HEK293 (cell line): ENCODE data around the gene NTF4.

ENCODE experiments used
- GLI2 ChIP-seq: fragments of 450-650 bp; formaldehyde crosslinking; IDR thresholded peaks from 2 replicates; pipeline ENCODE4; 2017; ENCODE audit warnings: missing biosample characterization, missing genetic modification characterization, low read depth, borderline replicate concordance
- GLIS2 ChIP-seq: fragments of 450-650 bp; formaldehyde crosslinking; IDR thresholded peaks from 2 replicates; pipeline ENCODE4 v1.5.1; 2016; ENCODE audit warnings: missing biosample characterization, missing genetic modification characterization
- PRDM1 ChIP-seq: fragments of 450-650 bp; formaldehyde crosslinking; IDR thresholded peaks from 2 replicates; pipeline ENCODE4; 2016; ENCODE audit warnings: missing biosample characterization, missing genetic modification characterization
- SP7 ChIP-seq: fragments of 450-650 bp; formaldehyde crosslinking; IDR thresholded peaks from 2 replicates; pipeline ENCODE4 v1.5.1; 2016; ENCODE audit warnings: missing biosample characterization, missing genetic modification characterization
- WT1 ChIP-seq: fragments of 450-650 bp; formaldehyde crosslinking; IDR thresholded peaks from 2 replicates; pipeline ENCODE4 v1.5.1; 2016; ENCODE audit warnings: missing biosample characterization, missing genetic modification characterization
- ZBTB17 ChIP-seq: fragments of 450-650 bp; formaldehyde crosslinking; IDR thresholded peaks from 2 replicates; pipeline ENCODE4 v1.5.1; 2016; ENCODE audit warnings: missing biosample characterization, missing genetic modification characterization
- ZBTB7A ChIP-seq: fragments of 450-650 bp; formaldehyde crosslinking; IDR thresholded peaks from 2 replicates; pipeline ENCODE4 v1.5.1; 2016; ENCODE audit warnings: low read depth, missing biosample characterization, missing genetic modification characterization
- ZFP37 ChIP-seq: fragments of 450-650 bp; formaldehyde crosslinking; IDR thresholded peaks from 2 replicates; pipeline ENCODE4 v1.5.1; 2016; ENCODE audit warnings: missing biosample characterization, missing genetic modification characterization
- ZNF138 ChIP-seq: fragments of 450-650 bp; formaldehyde crosslinking; IDR thresholded peaks from 2 replicates; pipeline ENCODE4 v1.5.1; 2016; ENCODE audit warnings: missing biosample characterization, missing genetic modification characterization, borderline replicate concordance
- ZNF140 ChIP-seq: fragments of 450-650 bp; formaldehyde crosslinking; IDR thresholded peaks from 2 replicates; pipeline ENCODE4 v1.5.1; 2016; ENCODE audit warnings: missing biosample characterization, missing genetic modification characterization
- ZNF16 ChIP-seq: fragments of 450-650 bp; formaldehyde crosslinking; IDR thresholded peaks from 2 replicates; pipeline ENCODE4 v1.5.1; 2016; ENCODE audit warnings: low read depth, missing biosample characterization, missing genetic modification characterization
- ZNF202 ChIP-seq: fragments of 450-650 bp; formaldehyde crosslinking; IDR thresholded peaks from 2 replicates; pipeline ENCODE4 v1.5.1; 2016; ENCODE audit warnings: missing biosample characterization, missing genetic modification characterization, borderline replicate concordance
- ZNF311 ChIP-seq: fragments of 450-650 bp; formaldehyde crosslinking; IDR thresholded peaks from 2 replicates; pipeline ENCODE4 v1.5.1; 2017; ENCODE audit warnings: missing biosample characterization, missing genetic modification characterization, borderline replicate concordance
- ZNF404 ChIP-seq: fragments of 450-650 bp; formaldehyde crosslinking; IDR thresholded peaks from 2 replicates; pipeline ENCODE4 v1.5.1; 2017; ENCODE audit warnings: missing biosample characterization, missing genetic modification characterization
- ZNF473 ChIP-seq: fragments of 450-650 bp; formaldehyde crosslinking; IDR thresholded peaks from 2 replicates; pipeline ENCODE4 v1.5.1; 2017; ENCODE audit warnings: missing biosample characterization, missing genetic modification characterization
- ZNF585B ChIP-seq: fragments of 450-650 bp; formaldehyde crosslinking; IDR thresholded peaks from 2 replicates; pipeline ENCODE4 v1.5.1; 2016; ENCODE audit warnings: missing biosample characterization, missing genetic modification characterization
- ZNF777 ChIP-seq: fragments of 450-650 bp; formaldehyde crosslinking; IDR thresholded peaks from 2 replicates; pipeline ENCODE4 v1.5.1; 2017; ENCODE audit warnings: missing biosample characterization, missing genetic modification characterization, borderline replicate concordance
- ZNF785 ChIP-seq: fragments of 450-650 bp; formaldehyde crosslinking; IDR thresholded peaks from 2 replicates; pipeline ENCODE4 v1.5.1; 2016; ENCODE audit warnings: missing biosample characterization, missing genetic modification characterization
- ZNF791 ChIP-seq: fragments of 450-650 bp; formaldehyde crosslinking; IDR thresholded peaks from 2 replicates; pipeline ENCODE4 v1.5.1; 2016; ENCODE audit warnings: missing biosample characterization, missing genetic modification characterization
- ZNF830 ChIP-seq: fragments of 450-650 bp; IDR thresholded peaks from 2 replicates; pipeline ENCODE4 v1.5.0; 2018; ENCODE audit warnings: missing biosample characterization, missing genetic modification characterization, low read depth, mild to moderate bottlenecking, moderate library complexity
- ZSCAN30 ChIP-seq: fragments of 450-650 bp; IDR thresholded peaks from 2 replicates; pipeline ENCODE4 v1.5.1; 2018; ENCODE audit warnings: missing biosample characterization, mild to moderate bottlenecking, missing genetic modification characterization, moderate library complexity
- TF ChIP-seq, protein P1 (sequence below): fragments of 450-650 bp; formaldehyde crosslinking; conservative IDR thresholded peaks from 2 replicates; pipeline ENCODE4 v1.5.1; 2016; ENCODE audit warnings: low read depth, missing biosample characterization, missing genetic modification characterization
- TF ChIP-seq, protein P2 (sequence below): fragments of 450-650 bp; formaldehyde crosslinking; IDR thresholded peaks from 2 replicates; pipeline ENCODE4 v1.5.1; 2016; ENCODE audit warnings: missing biosample characterization, missing genetic modification characterization
- TF ChIP-seq, protein P3 (sequence below): fragments of 450-650 bp; formaldehyde crosslinking; IDR thresholded peaks from 2 replicates; pipeline ENCODE4 v1.5.1; 2016; ENCODE audit warnings: missing biosample characterization, missing genetic modification characterization, low read depth
- TF ChIP-seq, protein P4 (sequence below): fragments of 450-650 bp; formaldehyde crosslinking; IDR thresholded peaks from 2 replicates; pipeline ENCODE4 v1.5.1; 2016; ENCODE audit warnings: missing biosample characterization, missing genetic modification characterization
- TF ChIP-seq, protein P5 (sequence below): fragments of 450-650 bp; formaldehyde crosslinking; IDR thresholded peaks from 2 replicates; pipeline ENCODE4 v1.5.0; 2017; ENCODE audit warnings: missing biosample characterization, missing genetic modification characterization, borderline replicate concordance

The NTF4 gene

DNA sequence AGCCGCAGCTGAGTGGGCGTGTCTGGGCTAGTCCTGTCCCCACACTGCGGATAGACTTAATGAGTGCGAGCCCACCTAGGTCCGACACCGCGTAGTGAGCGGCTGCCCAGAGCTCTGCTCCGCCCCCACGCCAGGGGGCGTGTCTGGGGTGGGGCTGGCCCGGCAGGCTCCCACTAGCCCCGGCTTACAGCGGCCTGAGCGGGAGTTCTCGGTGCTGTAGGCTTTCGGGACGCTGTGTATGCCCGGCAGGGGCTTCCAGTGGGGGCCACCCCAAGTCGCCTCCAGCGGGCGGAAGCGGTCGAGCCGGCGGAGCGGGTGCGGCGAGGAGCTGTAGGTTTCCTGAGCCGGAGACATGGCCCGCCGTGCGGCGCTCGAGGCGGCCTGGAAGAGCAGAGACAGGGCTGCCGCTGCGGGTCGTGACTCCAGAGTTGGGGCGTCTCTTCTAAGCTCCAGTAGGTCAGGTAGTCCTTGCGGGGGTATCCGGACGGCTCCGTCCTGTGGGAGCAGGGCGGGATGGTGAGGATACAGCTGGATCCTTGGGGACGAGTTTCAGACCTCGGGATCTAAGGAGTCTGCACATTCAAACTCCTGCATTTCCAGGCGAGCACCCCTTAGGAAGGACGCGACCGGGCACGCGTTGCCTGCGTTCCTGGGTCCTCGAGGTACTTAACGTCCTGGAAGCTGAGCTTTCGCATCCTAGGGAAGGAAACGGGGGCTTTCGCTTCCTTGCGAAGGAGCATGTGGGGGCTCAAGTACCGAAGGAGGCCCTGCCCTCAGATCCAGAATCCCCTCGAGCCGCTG, 8.3 kb downstream of the NTF4 start (continued):
- TF ChIP-seq, protein P1, sequence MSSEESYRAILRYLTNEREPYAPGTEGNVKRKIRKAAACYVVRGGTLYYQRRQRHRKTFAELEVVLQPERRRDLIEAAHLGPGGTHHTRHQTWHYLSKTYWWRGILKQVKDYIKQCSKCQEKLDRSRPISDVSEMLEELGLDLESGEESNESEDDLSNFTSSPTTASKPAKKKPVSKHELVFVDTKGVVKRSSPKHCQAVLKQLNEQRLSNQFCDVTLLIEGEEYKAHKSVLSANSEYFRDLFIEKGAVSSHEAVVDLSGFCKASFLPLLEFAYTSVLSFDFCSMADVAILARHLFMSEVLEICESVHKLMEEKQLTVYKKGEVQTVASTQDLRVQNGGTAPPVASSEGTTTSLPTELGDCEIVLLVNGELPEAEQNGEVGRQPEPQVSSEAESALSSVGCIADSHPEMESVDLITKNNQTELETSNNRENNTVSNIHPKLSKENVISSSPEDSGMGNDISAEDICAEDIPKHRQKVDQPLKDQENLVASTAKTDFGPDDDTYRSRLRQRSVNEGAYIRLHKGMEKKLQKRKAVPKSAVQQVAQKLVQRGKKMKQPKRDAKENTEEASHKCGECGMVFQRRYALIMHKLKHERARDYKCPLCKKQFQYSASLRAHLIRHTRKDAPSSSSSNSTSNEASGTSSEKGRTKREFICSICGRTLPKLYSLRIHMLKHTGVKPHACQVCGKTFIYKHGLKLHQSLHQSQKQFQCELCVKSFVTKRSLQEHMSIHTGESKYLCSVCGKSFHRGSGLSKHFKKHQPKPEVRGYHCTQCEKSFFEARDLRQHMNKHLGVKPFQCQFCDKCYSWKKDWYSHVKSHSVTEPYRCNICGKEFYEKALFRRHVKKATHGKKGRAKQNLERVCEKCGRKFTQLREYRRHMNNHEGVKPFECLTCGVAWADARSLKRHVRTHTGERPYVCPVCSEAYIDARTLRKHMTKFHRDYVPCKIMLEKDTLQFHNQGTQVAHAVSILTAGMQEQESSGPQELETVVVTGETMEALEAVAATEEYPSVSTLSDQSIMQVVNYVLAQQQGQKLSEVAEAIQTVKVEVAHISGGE, result peak; percentile 32; the same call in 1 of the 2 replicates
- TF ChIP-seq ZNF473 (tag by site-specific recombination) (no peak), ZNF791 (no peak), ZNF16 (tag by site-specific recombination) (no peak), SP7 (tag by site-specific recombination) (no peak; the same call in 1 of the 2 replicates), ZNF140 (no peak), ZNF404 (tag by site-specific recombination) (no peak), ZSCAN30 (tag by site-specific recombination) (no peak), ZNF311 (tag by site-specific recombination) (no peak), ZNF202 (tag by site-specific recombination) (no peak), GLIS2 (peak; percentile 96), GLI2 (tag by site-specific recombination) (no peak), WT1 (tag by site-specific recombination) (no peak), ZNF830 (no peak), ZBTB17 (peak; percentile 51), ZNF585B (tag by site-specific recombination) (no peak), ZNF785 (tag by site-specific recombination) (no peak), ZFP37 (tag by site-specific recombination) (no peak), ZNF138 (tag by site-specific recombination) (no peak), ZNF777 (tag by site-specific recombination) (no peak), ZBTB7A (tag by site-specific recombination) (no peak), PRDM1 (tag by site-specific recombination) (no peak)
- TF ChIP-seq, protein P2, sequence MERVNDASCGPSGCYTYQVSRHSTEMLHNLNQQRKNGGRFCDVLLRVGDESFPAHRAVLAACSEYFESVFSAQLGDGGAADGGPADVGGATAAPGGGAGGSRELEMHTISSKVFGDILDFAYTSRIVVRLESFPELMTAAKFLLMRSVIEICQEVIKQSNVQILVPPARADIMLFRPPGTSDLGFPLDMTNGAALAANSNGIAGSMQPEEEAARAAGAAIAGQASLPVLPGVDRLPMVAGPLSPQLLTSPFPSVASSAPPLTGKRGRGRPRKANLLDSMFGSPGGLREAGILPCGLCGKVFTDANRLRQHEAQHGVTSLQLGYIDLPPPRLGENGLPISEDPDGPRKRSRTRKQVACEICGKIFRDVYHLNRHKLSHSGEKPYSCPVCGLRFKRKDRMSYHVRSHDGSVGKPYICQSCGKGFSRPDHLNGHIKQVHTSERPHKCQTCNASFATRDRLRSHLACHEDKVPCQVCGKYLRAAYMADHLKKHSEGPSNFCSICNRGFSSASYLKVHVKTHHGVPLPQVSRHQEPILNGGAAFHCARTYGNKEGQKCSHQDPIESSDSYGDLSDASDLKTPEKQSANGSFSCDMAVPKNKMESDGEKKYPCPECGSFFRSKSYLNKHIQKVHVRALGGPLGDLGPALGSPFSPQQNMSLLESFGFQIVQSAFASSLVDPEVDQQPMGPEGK (tag by site-specific recombination), result peak; percentile 92
- TF ChIP-seq, protein P3, sequence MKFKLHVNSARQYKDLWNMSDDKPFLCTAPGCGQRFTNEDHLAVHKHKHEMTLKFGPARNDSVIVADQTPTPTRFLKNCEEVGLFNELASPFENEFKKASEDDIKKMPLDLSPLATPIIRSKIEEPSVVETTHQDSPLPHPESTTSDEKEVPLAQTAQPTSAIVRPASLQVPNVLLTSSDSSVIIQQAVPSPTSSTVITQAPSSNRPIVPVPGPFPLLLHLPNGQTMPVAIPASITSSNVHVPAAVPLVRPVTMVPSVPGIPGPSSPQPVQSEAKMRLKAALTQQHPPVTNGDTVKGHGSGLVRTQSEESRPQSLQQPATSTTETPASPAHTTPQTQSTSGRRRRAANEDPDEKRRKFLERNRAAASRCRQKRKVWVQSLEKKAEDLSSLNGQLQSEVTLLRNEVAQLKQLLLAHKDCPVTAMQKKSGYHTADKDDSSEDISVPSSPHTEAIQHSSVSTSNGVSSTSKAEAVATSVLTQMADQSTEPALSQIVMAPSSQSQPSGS (tag by site-specific recombination), result no peak
- TF ChIP-seq, protein P4, sequence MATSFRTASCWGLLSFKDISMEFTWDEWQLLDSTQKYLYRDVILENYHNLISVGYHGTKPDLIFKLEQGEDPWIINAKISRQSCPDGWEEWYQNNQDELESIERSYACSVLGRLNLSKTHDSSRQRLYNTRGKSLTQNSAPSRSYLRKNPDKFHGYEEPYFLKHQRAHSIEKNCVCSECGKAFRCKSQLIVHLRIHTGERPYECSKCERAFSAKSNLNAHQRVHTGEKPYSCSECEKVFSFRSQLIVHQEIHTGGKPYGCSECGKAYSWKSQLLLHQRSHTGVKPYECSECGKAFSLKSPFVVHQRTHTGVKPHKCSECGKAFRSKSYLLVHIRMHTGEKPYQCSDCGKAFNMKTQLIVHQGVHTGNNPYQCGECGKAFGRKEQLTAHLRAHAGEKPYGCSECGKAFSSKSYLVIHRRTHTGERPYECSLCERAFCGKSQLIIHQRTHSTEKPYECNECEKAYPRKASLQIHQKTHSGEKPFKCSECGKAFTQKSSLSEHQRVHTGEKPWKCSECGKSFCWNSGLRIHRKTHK (tag by site-specific recombination), result no peak
- TF ChIP-seq, protein P5, sequence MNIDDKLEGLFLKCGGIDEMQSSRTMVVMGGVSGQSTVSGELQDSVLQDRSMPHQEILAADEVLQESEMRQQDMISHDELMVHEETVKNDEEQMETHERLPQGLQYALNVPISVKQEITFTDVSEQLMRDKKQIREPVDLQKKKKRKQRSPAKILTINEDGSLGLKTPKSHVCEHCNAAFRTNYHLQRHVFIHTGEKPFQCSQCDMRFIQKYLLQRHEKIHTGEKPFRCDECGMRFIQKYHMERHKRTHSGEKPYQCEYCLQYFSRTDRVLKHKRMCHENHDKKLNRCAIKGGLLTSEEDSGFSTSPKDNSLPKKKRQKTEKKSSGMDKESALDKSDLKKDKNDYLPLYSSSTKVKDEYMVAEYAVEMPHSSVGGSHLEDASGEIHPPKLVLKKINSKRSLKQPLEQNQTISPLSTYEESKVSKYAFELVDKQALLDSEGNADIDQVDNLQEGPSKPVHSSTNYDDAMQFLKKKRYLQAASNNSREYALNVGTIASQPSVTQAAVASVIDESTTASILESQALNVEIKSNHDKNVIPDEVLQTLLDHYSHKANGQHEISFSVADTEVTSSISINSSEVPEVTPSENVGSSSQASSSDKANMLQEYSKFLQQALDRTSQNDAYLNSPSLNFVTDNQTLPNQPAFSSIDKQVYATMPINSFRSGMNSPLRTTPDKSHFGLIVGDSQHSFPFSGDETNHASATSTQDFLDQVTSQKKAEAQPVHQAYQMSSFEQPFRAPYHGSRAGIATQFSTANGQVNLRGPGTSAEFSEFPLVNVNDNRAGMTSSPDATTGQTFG (tag by site-specific recombination), result no peak
